ENCODE results near the gene IL25.
"Not testable (repeated sequence)": the region's sequence is repeated elsewhere in the genome, so short reads cannot be mapped to it uniquely, and the experiment has no call there.

IL25 gene

GRCh38 chr14:23414254-23414653, 41.6 kb downstream of the IL25 start:
- no peak for DNase-seq

GRCh38 chr14:23414906-23415820, 42.6 kb downstream of the IL25 start:
- no peak for DNase-seq

GRCh38 chr14:23415821-23416778, 43.5 kb downstream of the IL25 start:
- no peak for DNase-seq

GRCh38 chr14:23416801-23417200, 44.2 kb downstream of the IL25 start:
- no peak for DNase-seq

- DNase-seq, result not testable (repeated sequence)
Observed at GRCh38 chr14:23417269-23417668, 44.7 kb downstream of the IL25 start.

GRCh38 chr14:23418021-23418420, 45.4 kb downstream of the IL25 start:
- no peak for DNase-seq

- not testable (repeated sequence) for DNase-seq
Observed at GRCh38 chr14:23419646-23420045, 47.0 kb downstream of the IL25 start.

GRCh38 chr14:23421594-23421993, 49.0 kb downstream of the IL25 start:
- peak in 1 of 3 donors; percentile 12 for DNase-seq

GRCh38 chr14:23423657-23424056, 51.0 kb downstream of the IL25 start:
- no peak for DNase-seq

- DNase-seq, result no peak
Observed at GRCh38 chr14:23425169-23425568, 52.6 kb downstream of the IL25 start.

GRCh38 chr14:23425798-23426197, 53.2 kb downstream of the IL25 start:
- not testable (repeated sequence) for DNase-seq
